ENCODE data around the gene SEPTIN8.

SEPTIN8 gene

DNA sequence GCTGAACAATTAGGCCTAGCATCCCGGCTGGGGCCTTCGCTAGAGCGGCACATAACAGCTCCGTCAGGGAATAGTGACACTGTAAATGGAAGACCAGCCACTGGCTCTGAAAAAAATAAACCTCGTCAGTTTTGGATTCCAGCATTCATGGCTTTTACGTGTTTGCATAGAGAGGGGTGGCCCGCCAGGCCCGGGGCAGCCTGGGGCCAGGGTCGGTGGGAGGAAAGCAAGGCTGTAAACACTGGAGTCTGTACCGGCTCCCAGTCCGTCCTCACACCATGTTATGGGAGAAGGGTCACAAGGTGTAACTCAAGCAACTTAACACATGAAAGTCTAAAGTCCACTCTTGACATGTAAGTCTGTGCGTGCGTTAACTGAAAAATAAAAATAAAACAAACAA lies 18.6 kb downstream of the SEPTIN8 start:
- Mint-ChIP-seq H3K27ac (no peak overlapping the region), H3K4me3 (no peak overlapping the region), H3K36me3 (ENCODE audit: low read depth) (peaks cover 17% of the 10 kb centered on the region), H3K4me1 (ENCODE audit: low read depth) (peaks cover 15% of the 10 kb centered on the region), H3K9me3 (no peaks in the 10 kb centered on the region), H3K27me3 (ENCODE audit: low read depth) (no peaks in the 10 kb centered on the region)

DNA sequence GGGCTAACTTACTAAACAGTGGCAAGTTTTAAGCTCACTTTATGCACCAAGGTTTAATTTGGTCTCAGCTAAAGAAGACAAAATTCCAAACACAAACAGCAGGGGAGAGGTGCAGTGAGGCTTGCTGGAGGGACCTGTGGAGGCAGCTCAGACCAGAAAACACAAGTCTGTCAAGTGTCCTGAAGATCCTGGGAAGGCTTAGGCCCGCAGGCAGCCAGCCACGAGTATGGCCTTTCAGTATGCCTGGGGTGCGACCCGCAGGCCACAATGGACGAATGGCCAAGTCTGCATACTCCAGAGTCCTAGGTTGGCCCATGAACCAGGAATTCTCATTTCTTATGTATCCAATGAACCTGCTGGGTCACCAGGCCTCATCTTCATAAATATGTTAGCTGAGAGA lies 20.5 kb downstream of the SEPTIN8 start:
- Mint-ChIP-seq H3K9me3 (no peaks in the 10 kb centered on the region), H3K27ac (no peak overlapping the region), H3K36me3 (ENCODE audit: low read depth) (peaks cover 23% of the 10 kb centered on the region), H3K27me3 (ENCODE audit: low read depth) (no peaks in the 10 kb centered on the region), H3K4me1 (ENCODE audit: low read depth) (peaks cover 31% of the 10 kb centered on the region), H3K4me3 (no peak overlapping the region)

DNA sequence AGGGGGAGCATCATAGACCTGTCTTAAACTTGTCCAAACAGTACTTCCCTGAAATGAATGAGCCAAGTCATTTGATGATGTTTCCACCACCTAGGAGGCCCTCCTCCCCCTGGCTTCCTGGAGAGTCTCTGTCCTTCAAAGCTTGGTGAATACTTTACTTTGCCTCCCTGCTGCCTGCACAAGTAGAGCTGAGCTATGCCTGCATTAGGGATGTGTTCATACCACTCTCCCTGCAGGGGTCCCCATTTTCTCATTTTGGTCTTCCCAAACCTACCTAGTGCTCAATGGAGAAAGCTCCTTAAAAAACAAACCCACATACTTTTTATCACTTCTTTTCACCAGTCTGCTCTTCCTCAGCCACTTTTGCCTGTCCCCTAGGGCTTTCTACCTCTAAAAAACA lies 22.1 kb downstream of the SEPTIN8 start:
- Mint-ChIP-seq H3K27ac (peak overlapping the region; percentile 72), H3K9me3 (no peaks in the 10 kb centered on the region), H3K4me1 (ENCODE audit: low read depth) (peaks cover 47% of the 10 kb centered on the region), H3K27me3 (ENCODE audit: low read depth) (no peaks in the 10 kb centered on the region), H3K36me3 (ENCODE audit: low read depth) (peaks cover 26% of the 10 kb centered on the region), H3K4me3 (no peak overlapping the region)

DNA sequence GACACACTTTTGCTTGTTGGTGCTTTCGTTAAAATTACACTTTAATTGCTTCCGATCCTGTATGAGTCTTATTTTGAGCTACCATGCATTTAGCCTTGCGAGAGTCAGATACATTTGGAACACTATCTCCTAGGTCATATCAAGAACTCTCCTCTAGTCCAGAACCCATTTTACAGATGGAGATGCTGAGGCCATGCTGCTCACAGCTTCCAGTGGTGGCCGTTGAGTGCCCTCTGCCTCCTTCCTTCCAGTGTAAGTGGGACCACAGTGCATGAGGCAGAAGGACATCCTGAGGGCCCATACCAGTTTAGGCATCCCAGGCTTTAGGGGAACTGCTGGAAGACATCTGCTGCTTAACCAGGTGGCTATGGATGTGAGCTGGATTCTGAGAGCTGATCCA lies 22.9 kb downstream of the SEPTIN8 start:
- Mint-ChIP-seq H3K27ac (no peak overlapping the region), H3K9me3 (no peaks in the 10 kb centered on the region)

DNA sequence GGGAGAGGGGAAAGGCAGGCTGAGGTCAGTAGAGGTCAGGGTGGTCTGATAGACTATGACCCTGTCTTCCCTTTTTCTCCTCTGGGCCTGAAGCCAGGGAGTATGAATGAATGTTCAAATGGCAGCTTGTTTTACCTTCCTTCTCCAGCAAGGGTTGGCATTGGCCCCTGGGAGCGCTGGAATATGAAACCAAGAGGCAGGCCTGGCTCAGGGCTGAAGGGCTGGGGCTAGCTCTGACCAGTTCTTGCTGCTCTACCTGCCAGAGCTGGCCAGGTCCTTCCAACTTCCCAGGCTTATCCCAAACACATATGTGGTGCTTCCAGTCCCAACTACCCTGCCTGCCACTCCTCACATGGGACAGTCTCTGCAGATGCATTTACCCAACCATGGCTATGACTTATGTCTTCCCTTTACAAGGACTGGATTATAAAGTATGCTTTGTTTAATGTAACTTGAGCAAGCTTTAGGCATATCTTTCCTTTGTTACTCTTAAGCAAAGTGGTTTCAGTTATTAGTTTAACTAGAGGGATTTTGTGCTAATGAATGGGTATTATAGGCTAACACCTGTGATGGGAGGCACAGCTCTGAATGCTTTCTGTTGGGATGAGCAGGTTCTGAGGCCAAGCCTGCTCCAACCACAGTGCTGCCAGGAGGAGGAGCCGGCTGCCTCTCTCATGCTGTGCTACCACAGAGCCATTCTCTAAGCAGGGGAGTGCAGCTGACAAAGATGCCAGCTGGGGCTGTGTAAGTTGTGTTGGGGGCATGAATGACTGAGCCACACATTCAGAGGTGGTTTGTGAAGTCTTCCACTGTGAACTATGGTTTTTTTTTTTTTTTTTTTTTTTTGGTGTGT lies 23.7 kb downstream of the SEPTIN8 start:
- peaks cover 56% of the 10 kb centered on the region for H3K4me1 Mint-ChIP-seq (ENCODE audit: low read depth)
- no peaks in the 10 kb centered on the region for H3K9me3 Mint-ChIP-seq
- peak overlapping the region; percentile 71 for H3K27ac Mint-ChIP-seq
- H3K27me3 Mint-ChIP-seq (ENCODE audit: low read depth), result no peaks in the 10 kb centered on the region
- H3K36me3 Mint-ChIP-seq (ENCODE audit: low read depth), result peaks cover 23% of the 10 kb centered on the region
- H3K4me3 Mint-ChIP-seq, result peak overlapping the region; percentile 7

More for the DNA sequence above, 22.9 kb downstream of the SEPTIN8 start:
- no peak overlapping the region for H3K4me3 Mint-ChIP-seq
- H3K27me3 Mint-ChIP-seq (ENCODE audit: low read depth), result no peaks in the 10 kb centered on the region
- peaks cover 25% of the 10 kb centered on the region for H3K36me3 Mint-ChIP-seq (ENCODE audit: low read depth)
- H3K4me1 Mint-ChIP-seq (ENCODE audit: low read depth), result peaks cover 53% of the 10 kb centered on the region

DNA sequence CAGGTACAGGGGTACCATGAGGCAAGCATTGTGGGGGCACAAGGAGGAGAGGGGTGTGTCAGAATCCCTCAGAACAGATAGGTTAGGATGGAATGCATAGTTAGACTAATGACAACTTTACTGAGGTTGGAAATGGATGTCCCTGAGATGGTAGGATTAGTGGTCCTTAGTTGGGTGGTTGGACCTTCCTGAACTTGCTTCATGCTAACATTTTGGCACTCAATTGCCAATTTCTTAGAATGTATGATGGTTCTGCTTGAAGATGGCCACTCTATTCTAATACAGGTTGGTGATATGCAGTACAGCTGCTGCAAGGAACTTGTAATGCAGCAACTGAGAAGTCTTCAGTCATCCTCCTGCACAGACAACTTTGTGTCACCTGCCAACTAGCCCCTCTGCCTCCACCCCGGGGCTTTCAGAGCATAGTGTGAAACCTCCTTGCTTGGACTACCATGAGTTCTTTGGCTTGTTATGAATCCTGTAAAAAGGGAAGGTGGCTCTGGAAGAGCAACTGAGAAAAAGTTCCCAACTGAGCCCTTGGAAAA lies 24.4 kb downstream of the SEPTIN8 start:
- H3K4me3 Mint-ChIP-seq, result no peak overlapping the region
- H3K27me3 Mint-ChIP-seq (ENCODE audit: low read depth), result no peaks in the 10 kb centered on the region
- peak overlapping the region; percentile 55 for H3K27ac Mint-ChIP-seq
- no peaks in the 10 kb centered on the region for H3K9me3 Mint-ChIP-seq
- peaks cover 23% of the 10 kb centered on the region for H3K36me3 Mint-ChIP-seq (ENCODE audit: low read depth)
- H3K4me1 Mint-ChIP-seq (ENCODE audit: low read depth), result peaks cover 58% of the 10 kb centered on the region

DNA sequence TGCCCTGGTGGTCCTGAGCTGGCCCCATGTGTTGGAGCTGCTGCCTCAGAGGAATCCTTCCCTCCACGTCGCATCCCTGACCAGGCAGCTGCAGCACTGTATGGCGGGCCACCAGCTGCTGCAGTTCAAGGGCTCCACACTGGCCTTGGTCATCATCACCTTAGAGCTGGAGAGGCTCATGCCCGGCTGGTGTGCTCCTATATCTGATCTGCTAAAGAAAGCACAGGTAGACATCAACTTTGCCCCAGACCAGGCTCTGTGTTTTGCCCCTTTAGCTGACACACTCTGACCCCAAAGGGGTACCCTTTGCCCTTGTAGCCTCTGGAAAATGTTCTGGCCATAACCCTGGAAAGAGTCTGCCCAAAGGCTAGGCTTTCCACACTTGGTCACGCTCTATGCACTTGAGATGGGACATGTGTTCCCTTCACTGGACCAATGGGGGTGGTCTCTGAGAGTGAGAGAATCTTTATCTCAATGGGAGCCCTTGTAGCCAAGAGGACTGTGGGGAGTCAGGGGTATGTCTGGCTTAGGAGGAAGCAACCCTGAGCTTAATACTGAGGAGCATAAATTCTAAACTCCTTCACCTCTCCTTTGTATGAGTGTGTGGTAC lies 25.0 kb downstream of the SEPTIN8 start:
- Mint-ChIP-seq H3K4me3 (no peak overlapping the region), H3K4me1 (ENCODE audit: low read depth) (peaks cover 58% of the 10 kb centered on the region), H3K9me3 (no peaks in the 10 kb centered on the region), H3K27ac (peak overlapping the region; percentile 91), H3K36me3 (ENCODE audit: low read depth) (peaks cover 23% of the 10 kb centered on the region), H3K27me3 (ENCODE audit: low read depth) (no peaks in the 10 kb centered on the region)

DNA sequence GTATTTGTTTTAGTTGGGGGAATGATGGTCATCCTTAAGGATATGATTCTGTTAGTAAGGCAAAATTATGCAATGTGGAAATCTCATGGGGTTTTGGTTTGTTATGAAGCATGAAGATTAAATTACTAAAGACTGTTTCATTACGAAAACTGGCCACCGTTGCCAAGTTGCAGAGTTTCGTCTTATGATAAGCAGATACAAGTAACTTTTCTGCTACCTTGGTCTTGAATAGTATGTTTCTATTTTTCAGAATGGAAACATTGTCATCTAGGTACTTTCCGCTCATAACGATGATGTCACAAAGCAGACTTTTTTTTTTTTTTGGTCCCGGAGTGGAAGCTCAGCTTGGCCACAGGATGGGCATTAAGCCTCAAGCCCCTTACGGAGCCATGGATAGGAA lies 25.6 kb downstream of the SEPTIN8 start:
- Mint-ChIP-seq H3K4me3 (peak overlapping the region; percentile 12), H3K27ac (peak overlapping the region; percentile 91), H3K36me3 (ENCODE audit: low read depth) (peaks cover 23% of the 10 kb centered on the region), H3K4me1 (ENCODE audit: low read depth) (peaks cover 58% of the 10 kb centered on the region), H3K9me3 (no peaks in the 10 kb centered on the region), H3K27me3 (ENCODE audit: low read depth) (no peaks in the 10 kb centered on the region)

DNA sequence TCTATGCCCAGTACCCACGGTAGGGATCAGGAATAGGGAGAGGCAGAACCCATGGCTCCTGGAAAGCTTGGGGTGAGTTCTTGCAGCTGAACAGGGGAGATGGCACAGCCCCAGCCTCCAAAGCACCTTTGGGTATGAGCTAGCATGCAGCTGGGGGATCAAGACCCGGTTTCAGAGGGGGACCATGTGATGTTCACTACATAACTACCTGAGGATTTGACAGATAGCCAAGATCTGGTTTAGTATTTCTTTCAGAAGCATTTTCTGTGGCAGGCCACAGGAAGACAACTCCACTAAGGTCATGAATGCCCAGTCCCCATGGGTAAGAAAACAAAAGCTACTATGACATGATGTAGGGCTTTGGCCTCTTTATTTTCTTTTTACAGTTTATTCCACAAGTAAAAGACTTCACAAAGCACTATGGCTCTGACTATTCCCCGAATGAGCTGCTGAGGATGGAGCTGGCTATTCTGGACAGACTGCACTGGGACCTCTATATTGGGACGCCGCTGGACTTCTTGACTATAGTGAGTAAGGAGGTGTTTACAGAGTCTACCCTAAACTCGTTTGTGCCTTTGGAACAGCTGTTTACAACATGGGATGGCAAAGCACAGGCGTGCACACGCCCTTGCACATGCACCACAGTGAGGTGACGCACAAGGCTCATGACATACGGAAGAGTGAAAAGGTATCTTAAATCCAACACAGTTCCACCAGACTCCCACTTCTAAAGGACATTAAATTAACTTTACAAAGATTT lies 26.4 kb downstream of the SEPTIN8 start:
- Mint-ChIP-seq H3K9me3 (no peaks in the 10 kb centered on the region), H3K36me3 (ENCODE audit: low read depth) (peaks cover 20% of the 10 kb centered on the region), H3K27me3 (ENCODE audit: low read depth) (peaks cover 6% of the 10 kb centered on the region), H3K27ac (peak overlapping the region; percentile 91), H3K4me3 (peak overlapping the region; percentile 4), H3K4me1 (ENCODE audit: low read depth) (peaks cover 61% of the 10 kb centered on the region)

DNA sequence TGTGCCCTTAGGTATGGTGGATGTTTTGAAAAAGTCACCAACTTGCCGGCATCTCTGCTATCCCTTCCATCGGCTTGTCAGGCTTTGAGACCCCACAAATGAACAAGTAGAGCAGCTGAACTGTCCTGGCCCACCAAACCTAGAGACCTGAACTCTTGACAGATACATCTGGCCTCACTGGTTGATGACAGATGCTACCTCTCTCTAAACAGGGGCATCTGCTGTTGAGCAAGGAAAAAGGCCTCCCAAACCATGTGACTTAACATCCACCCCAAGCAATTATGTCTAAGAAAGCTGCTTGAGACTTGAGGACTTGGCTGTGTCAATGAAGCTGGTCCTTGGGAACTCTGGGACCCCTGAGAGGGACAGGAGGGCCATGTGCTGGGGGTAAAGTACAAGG lies 27.5 kb downstream of the SEPTIN8 start:
- H3K9me3 Mint-ChIP-seq, result no peaks in the 10 kb centered on the region
- H3K27me3 Mint-ChIP-seq (ENCODE audit: low read depth), result peaks cover 15% of the 10 kb centered on the region
- H3K36me3 Mint-ChIP-seq (ENCODE audit: low read depth), result peaks cover 20% of the 10 kb centered on the region
- H3K4me3 Mint-ChIP-seq, result no peak overlapping the region
- H3K27ac Mint-ChIP-seq, result no peak overlapping the region
- H3K4me1 Mint-ChIP-seq (ENCODE audit: low read depth), result peaks cover 52% of the 10 kb centered on the region

DNA sequence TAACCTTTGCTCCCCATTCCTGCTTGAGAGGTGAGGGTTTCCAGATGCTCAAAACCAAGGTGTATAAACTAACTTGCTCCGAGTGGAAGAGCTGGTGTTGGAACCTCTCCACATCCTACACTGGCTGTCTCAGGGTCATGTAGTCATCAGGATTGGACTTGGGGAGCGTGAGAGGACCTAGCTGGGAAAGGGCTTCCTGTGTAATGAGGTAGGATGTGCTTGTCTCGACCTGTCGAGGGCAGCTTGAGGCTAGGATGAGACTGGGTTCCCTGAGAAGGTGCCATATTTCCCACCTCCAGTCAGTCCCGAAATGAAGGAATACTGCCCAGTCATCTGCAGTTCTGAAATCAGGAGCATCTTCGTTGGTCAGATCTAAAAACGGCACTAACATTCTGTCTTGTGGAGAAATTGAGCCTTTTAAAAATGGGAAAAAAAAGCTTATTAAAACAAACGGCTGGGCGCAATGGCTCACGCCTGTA lies 28.5 kb downstream of the SEPTIN8 start:
- Mint-ChIP-seq H3K27me3 (ENCODE audit: low read depth) (peaks cover 19% of the 10 kb centered on the region), H3K4me1 (ENCODE audit: low read depth) (peaks cover 47% of the 10 kb centered on the region), H3K27ac (peak overlapping the region; percentile 59), H3K4me3 (peak overlapping the region; percentile 55), H3K9me3 (no peaks in the 10 kb centered on the region), H3K36me3 (ENCODE audit: low read depth) (peaks cover 19% of the 10 kb centered on the region)

DNA sequence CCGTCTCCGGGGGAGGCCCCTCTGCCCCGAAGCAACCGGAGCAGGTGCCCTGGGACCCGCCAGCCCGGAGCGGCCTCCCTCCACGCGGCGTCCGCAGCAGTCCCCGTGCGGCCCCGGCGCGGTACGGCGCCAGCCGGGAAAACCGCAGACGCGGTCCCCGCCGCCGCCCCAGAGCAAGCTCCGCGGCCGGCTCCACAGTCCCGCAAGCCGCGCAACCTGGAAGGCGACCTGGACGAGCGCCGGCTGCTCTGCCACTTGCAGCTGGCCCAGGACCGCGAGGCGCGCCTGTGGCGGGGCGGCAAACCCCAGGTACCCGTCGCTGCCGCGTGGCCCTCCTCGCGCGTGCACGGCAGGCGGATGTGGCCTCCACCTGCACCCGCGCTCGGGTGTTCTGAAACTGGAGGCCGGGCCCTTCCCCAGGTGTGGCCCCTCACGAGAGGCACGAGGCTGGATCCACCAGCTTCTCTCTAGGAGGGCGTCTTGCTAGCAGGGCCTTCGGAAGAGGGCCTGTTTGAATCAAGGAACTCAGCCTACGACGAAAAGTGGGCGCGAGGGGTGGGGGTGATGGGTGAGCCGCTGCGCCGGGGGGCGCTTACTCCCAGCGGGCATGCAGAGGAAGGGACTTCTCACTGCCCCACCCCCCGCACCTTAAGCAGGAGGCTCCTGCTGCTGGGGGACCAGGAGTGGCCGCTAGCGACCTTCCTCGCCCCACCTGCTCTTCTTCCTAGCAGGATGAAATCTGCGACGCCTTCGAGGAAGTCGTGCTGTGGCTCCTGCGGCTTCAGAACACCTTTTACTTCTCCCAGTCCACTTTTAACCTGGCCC lies 29.2 kb downstream of the SEPTIN8 start:
- peak overlapping the region; percentile 55 for H3K4me3 Mint-ChIP-seq
- H3K27ac Mint-ChIP-seq, result peak overlapping the region; percentile 59
- peaks cover 23% of the 10 kb centered on the region for H3K27me3 Mint-ChIP-seq (ENCODE audit: low read depth)
- H3K36me3 Mint-ChIP-seq (ENCODE audit: low read depth), result peaks cover 14% of the 10 kb centered on the region
- peaks cover 42% of the 10 kb centered on the region for H3K4me1 Mint-ChIP-seq (ENCODE audit: low read depth)
- no peaks in the 10 kb centered on the region for H3K9me3 Mint-ChIP-seq

DNA sequence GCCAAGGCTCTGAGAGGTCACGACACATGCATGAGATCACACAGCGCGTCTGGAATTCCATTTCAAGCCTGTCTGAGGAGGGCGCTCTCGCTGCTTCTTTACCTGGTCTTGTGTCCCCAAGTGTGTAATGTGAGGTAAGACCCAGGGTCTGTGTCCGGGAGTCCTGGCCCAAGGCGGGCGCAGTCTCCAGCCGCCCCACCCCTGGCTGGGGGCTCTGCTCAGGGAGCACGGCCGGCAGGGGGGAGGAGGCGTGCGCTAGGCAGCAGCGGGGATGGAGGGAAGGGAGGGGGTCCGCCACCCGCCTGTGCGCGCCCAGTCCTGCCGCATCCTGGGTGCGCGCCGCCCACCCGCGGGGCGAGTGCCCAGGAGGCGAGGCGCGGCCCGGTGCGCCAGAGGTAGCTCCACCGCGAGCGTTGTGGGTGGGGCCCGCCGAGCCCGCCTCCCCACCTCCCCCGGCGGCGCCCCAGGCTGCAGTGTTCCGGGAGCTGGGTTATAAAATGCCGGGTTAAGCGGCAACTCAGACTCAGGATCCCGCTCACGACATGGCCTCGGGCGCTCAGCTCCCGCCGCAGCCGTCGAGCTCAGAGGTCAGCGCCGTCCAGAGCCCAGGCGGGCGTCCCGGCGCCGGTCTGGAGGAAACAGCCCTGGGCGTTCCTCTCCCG lies 30.0 kb downstream of the SEPTIN8 start, which contains the start of gene CCNI2:
CCNI2 (plus strand) TSS at position 473 of the 662 bp plus-strand sequence; CDS start at position 543, 70 bp downstream.
- peaks cover 12% of the 10 kb centered on the region for H3K36me3 Mint-ChIP-seq (ENCODE audit: low read depth)
- peaks cover 25% of the 10 kb centered on the region for H3K27me3 Mint-ChIP-seq (ENCODE audit: low read depth)
- peaks cover 35% of the 10 kb centered on the region for H3K4me1 Mint-ChIP-seq (ENCODE audit: low read depth)
- H3K27ac Mint-ChIP-seq, result peak within 1 kb of the TSS; percentile 72
- no peaks in the 10 kb centered on the region for H3K9me3 Mint-ChIP-seq
- peak within 1 kb of the TSS; percentile 83 for H3K4me3 Mint-ChIP-seq
